DMS 273 (cell line): ENCODE data around the gene MFN1.

Experiments used
- DNase-seq: peaks from one replicate; lab custom pipeline; 2025; ENCODE audit not compliant: unreplicated experiment; lab: John Stamatoyannopoulos, UW

The MFN1 gene

GRCh38 chr3:179428876-179429548, 81.5 kb downstream of the MFN1 start:
- no peak for DNase-seq

GRCh38 chr3:179430277-179430870, 82.9 kb downstream of the MFN1 start:
- no peak for DNase-seq

- DNase-seq = no peak
Observed at GRCh38 chr3:179432021-179432420, 84.5 kb downstream of the MFN1 start.

- no peak for DNase-seq
Observed at GRCh38 chr3:179432451-179432850, 84.9 kb downstream of the MFN1 start.

- DNase-seq = no peak
Observed at GRCh38 chr3:179436517-179436916, 89.0 kb downstream of the MFN1 start.

GRCh38 chr3:179438841-179439240, 91.3 kb downstream of the MFN1 start:
- DNase-seq = no peak
